Stomach (tissue), 4 donors: ENCODE results near the gene LIMD2.

Experiments used
- POLR2AphosphoS5 ChIP-seq, 3 donors: sonication (generic); formaldehyde crosslinking; IDR thresholded peaks; one replicate each; pipeline ENCODE4 v1.6.1; 2016; ENCODE audit warnings: antibody characterized with exemption in 3 of 3
- TF ChIP-seq, protein P1 (sequence below), 7 experiments: fragments of 450-650 bp in 4 of 7; fragments of 200-600 bp in 3 of 7; sonication (generic) in 3 of 7; IDR thresholded peaks; one replicate each; pipeline ENCODE4 v1.5.1; 2016 to 2019; ENCODE audit warnings: antibody characterized with exemption in 7 of 7, control low read depth in 2 of 7, mild to moderate bottlenecking in 1 of 7

DNA sequence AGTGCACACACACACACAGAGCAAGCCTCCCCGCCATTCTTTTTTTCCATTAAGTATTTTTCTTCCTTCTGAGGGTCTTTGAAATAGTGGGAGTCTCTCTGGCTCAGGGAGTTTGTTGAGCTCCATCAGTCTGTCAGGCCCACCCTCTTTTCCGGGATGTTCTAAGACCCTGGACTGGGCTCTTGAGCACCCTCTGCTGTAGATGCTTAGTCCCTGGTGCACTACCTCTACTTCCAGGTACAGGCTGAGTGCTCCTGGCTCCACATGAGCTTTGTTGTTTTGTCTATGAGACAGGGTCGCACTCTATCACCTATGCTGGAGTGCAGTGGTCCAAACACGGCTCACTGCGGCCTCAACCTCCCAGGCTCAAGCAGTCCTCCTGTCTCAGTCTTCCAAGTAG is 20.7 kb downstream of the LIMD2 start:
- TF ChIP-seq, protein P1, sequence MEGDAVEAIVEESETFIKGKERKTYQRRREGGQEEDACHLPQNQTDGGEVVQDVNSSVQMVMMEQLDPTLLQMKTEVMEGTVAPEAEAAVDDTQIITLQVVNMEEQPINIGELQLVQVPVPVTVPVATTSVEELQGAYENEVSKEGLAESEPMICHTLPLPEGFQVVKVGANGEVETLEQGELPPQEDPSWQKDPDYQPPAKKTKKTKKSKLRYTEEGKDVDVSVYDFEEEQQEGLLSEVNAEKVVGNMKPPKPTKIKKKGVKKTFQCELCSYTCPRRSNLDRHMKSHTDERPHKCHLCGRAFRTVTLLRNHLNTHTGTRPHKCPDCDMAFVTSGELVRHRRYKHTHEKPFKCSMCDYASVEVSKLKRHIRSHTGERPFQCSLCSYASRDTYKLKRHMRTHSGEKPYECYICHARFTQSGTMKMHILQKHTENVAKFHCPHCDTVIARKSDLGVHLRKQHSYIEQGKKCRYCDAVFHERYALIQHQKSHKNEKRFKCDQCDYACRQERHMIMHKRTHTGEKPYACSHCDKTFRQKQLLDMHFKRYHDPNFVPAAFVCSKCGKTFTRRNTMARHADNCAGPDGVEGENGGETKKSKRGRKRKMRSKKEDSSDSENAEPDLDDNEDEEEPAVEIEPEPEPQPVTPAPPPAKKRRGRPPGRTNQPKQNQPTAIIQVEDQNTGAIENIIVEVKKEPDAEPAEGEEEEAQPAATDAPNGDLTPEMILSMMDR (IDR thresholded peaks at IDR 0.05) = no peak
- TF ChIP-seq POLR2AphosphoS5 (IDR thresholded peaks at IDR 0.05) = no peak
